ENCODE data around the gene MACROD2. TPM values are rescaled to one million over a fixed set of nuclear protein-coding genes. Genes with fewer than 3 reads are reported as not detected.

MACROD2 gene
- polyA plus RNA-seq, 1 donor from 2014 or later = 23.2 TPM

DNA sequence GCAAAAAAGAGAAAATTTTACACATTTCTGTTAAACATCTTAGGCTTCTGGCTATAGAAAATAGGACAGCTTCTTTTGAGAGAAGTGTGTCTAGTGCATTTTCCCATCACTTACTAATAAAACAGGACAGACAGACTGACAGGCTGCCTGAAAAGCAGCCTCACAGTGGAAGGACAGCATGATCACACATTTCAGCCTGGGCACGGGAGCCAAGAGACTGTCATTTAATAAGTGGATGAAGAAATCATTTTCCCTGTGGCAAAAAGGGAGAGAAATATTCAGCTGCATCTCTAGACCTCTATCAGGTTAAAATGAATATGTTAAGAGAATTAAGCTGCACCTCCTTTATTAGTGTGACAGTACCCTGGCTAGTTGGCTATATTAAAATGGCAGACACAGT, 1617.5 kb downstream of the MACROD2 start:
- no peaks in the 10 kb centered on the region for H3F3A ChIP-seq (ENCODE audit: insufficient read depth, low read length, poor library complexity, severe bottlenecking)
- H3K36me3 ChIP-seq (ENCODE audit: insufficient read depth, low read length) = no peaks in the 10 kb centered on the region
- H3K79me2 ChIP-seq (replicated peaks; ENCODE audit: insufficient read depth, low read length) = no peaks in the 10 kb centered on the region
- H4K20me1 ChIP-seq (ENCODE audit: insufficient read depth) = no peaks in the 10 kb centered on the region
- no peak overlapping the region for H3K27ac ChIP-seq (ENCODE audit: low read length)
- no peak overlapping the region for H3K9ac ChIP-seq (ENCODE audit: low read length)
- no peak for TF ChIP-seq TAF1 (IDR thresholded peaks at IDR 0.05; ENCODE audit: low read depth)
- no peak for TF ChIP-seq EP300 (conservative IDR thresholded peaks at IDR 0.05; ENCODE audit: poor library complexity, severe bottlenecking)
- TF ChIP-seq REST (IDR thresholded peaks at IDR 0.05; ENCODE audit: borderline replicate concordance) = no peak
- TF ChIP-seq RAD21 (conservative IDR thresholded peaks at IDR 0.05) = no peak
- TF ChIP-seq EZH2 (IDR thresholded peaks at IDR 0.05; ENCODE audit: borderline replicate concordance, insufficient read depth, low read length, poor library complexity, severe bottlenecking) = no peak
- TF ChIP-seq, protein P1, sequence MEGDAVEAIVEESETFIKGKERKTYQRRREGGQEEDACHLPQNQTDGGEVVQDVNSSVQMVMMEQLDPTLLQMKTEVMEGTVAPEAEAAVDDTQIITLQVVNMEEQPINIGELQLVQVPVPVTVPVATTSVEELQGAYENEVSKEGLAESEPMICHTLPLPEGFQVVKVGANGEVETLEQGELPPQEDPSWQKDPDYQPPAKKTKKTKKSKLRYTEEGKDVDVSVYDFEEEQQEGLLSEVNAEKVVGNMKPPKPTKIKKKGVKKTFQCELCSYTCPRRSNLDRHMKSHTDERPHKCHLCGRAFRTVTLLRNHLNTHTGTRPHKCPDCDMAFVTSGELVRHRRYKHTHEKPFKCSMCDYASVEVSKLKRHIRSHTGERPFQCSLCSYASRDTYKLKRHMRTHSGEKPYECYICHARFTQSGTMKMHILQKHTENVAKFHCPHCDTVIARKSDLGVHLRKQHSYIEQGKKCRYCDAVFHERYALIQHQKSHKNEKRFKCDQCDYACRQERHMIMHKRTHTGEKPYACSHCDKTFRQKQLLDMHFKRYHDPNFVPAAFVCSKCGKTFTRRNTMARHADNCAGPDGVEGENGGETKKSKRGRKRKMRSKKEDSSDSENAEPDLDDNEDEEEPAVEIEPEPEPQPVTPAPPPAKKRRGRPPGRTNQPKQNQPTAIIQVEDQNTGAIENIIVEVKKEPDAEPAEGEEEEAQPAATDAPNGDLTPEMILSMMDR (IDR thresholded peaks at IDR 0.05; ENCODE audit: poor library complexity, severe bottlenecking) = no peak
- TF ChIP-seq POLR2AphosphoS5 (IDR thresholded peaks at IDR 0.05) = no peak
- TF ChIP-seq SMC3 (conservative IDR thresholded peaks at IDR 0.05; ENCODE audit: poor library complexity) = no peak
- no peak for TF ChIP-seq MXI1 (conservative IDR thresholded peaks at IDR 0.05; ENCODE audit: poor library complexity, severe bottlenecking)
- no peaks in the 10 kb centered on the region for H3K9me2 ChIP-seq (ENCODE audit: insufficient read depth, low read length)
- H3K9me3 ChIP-seq (ENCODE audit: low read length) = no peaks in the 10 kb centered on the region
- no peak overlapping the region for H3K4me2 ChIP-seq (ENCODE audit: low read length)
- no peak overlapping the region for H2AFZ ChIP-seq (ENCODE audit: low read depth, low read length)
- no peak overlapping the region for H3K4me3 ChIP-seq (ENCODE audit: low read length)
- no peaks in the 10 kb centered on the region for H3K27me3 ChIP-seq (ENCODE audit: insufficient read depth, low read depth, low read length)

- Histone ChIP-seq H3F3A (ENCODE audit: insufficient read depth, low read length, poor library complexity, severe bottlenecking) (no peaks in the 10 kb centered on the region), H4K20me1 (ENCODE audit: insufficient read depth) (no peaks in the 10 kb centered on the region), H3K27me3 (ENCODE audit: insufficient read depth, low read depth, low read length) (no peaks in the 10 kb centered on the region), H3K4me3 (ENCODE audit: low read length) (no peak overlapping the region), H3K9ac (ENCODE audit: low read length) (no peak overlapping the region), H3K79me2 (replicated peaks; ENCODE audit: insufficient read depth, low read length) (no peaks in the 10 kb centered on the region), H2AFZ (ENCODE audit: low read depth, low read length) (no peak overlapping the region), H3K9me3 (ENCODE audit: low read length) (no peaks in the 10 kb centered on the region), H3K9me2 (ENCODE audit: insufficient read depth, low read length) (no peaks in the 10 kb centered on the region), H3K36me3 (ENCODE audit: insufficient read depth, low read length) (no peaks in the 10 kb centered on the region), H3K4me2 (ENCODE audit: low read length) (no peak overlapping the region), H3K27ac (ENCODE audit: low read length) (no peak overlapping the region)
- TF ChIP-seq EP300 (conservative IDR thresholded peaks at IDR 0.05; ENCODE audit: poor library complexity, severe bottlenecking) (no peak), REST (IDR thresholded peaks at IDR 0.05; ENCODE audit: borderline replicate concordance) (no peak), RAD21 (conservative IDR thresholded peaks at IDR 0.05) (no peak), EZH2 (IDR thresholded peaks at IDR 0.05; ENCODE audit: borderline replicate concordance, insufficient read depth, low read length, poor library complexity, severe bottlenecking) (no peak), MXI1 (conservative IDR thresholded peaks at IDR 0.05; ENCODE audit: poor library complexity, severe bottlenecking) (no peak), SMC3 (conservative IDR thresholded peaks at IDR 0.05; ENCODE audit: poor library complexity) (no peak), TAF1 (IDR thresholded peaks at IDR 0.05; ENCODE audit: low read depth) (no peak), POLR2AphosphoS5 (IDR thresholded peaks at IDR 0.05) (no peak)
- TF ChIP-seq, protein P1 (IDR thresholded peaks at IDR 0.05; ENCODE audit: poor library complexity, severe bottlenecking) = no peak
Measured at GRCh38 chr20:15613530-15613929, 1618.2 kb downstream of the MACROD2 start.
